Hindlimb muscle (tissue), 1 donor: Measurements from ENCODE around the gene LECT2. TPM values are rescaled to one million over a fixed set of nuclear protein-coding genes. Genes with fewer than 3 reads are reported as not detected.

Source experiments
- DNase-seq: peaks from one replicate; pipeline ENCODE4 v3.0.0-alpha.2; 2013
- polyA plus RNA-seq: library from polyadenylated mRNA; unstranded; fragments of 120-200 nt; gene quantifications from one replicate; pipeline ENCODE4 v1.2.1, GENCODE V29; 2013; ENCODE audit not compliant: insufficient read length

LECT2 gene
- polyA plus RNA-seq, 1 donor = not detected

DNA sequence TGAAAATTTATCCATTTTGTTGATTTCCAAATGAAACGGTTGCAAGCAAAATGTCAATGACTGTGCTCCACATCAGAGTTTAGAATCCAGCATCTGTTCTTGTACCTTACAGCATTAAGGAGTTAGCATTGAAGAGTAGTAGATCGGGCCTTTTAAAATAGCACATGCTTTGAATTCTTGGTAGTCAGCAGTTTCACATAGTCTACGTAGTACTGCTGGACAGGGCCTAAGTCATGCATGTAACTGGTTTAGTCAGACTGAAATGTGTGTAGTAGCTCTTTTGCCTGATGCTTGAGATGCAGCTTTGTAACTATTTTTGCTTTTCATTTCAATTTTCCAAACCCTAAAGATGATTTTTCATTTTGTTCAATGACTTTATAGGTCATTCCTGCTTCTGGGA lies 19.8 kb downstream of the LECT2 start:
- DNase-seq = no peak

- no peak for DNase-seq
Measured at GRCh38 chr5:135930949-135931295, 23.9 kb downstream of the LECT2 start.

DNA sequence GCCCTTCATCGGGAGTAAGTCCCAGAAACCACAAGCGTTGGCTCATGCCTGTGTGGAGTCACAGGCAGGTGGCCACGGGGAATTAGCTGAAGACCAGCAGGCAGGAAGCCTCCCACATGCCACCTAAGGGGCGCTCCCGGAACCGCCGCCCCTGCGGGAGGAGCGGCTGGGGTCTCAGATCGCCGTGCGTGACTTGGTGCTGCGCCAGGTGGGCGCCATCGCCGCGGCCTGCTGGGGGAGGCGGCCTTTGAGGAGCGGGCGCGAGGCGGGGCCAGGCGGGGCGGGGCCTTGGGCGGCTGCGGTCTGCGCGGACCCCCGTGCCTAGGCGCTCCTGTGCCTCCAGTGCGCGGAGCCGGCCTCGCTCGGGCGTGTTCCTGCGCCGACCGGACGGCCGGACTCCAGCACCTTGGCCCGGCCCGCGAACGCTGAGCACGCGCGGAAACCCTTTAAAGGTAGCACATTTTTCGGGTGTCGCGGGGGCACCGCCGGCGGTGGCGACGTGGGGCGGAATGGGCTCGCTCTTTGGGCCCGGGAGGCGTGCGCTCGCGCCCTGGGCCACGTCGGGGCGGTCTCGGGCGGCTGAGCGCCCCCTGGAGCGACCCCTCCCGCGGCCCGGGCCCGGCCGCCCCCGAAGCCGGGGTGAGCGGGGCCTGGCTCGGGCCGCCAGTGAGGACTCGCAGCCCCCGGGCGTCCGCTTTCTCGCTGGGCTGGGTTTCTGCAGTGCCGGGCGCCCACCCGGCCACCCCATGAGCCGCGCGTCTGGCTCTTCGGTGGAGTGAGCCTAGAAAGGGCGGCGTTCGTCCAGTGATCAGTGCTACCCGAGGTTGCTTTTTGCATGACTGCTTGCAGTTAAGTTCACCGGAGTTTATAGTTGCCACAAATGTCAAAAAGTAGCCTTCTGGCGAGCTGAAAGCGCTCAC lies 24.5 kb downstream of the LECT2 start:
- no peak for DNase-seq

GRCh38 chr5:135921388-135921787 lies 33.4 kb downstream of the LECT2 start:
- no peak for DNase-seq

DNA sequence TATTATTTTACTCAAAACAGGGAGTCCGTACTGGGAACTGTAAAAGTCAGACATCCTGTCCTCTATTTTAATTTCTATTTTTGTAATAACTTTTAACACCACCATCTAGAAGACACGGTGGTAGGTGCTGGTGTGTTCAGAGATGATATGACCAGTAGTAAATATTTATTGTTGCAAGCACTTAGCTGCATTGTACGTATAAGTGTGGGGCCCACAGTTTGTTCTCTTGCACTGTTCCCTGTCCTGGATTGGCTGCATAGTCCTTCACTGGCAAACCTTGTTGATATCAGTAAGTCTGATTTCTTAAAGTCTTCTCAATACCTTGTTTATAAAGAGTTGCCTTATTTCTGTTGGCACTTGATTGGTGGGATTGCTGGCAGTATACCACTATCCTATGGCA lies 34.6 kb downstream of the LECT2 start:
- no peak for DNase-seq

DNA sequence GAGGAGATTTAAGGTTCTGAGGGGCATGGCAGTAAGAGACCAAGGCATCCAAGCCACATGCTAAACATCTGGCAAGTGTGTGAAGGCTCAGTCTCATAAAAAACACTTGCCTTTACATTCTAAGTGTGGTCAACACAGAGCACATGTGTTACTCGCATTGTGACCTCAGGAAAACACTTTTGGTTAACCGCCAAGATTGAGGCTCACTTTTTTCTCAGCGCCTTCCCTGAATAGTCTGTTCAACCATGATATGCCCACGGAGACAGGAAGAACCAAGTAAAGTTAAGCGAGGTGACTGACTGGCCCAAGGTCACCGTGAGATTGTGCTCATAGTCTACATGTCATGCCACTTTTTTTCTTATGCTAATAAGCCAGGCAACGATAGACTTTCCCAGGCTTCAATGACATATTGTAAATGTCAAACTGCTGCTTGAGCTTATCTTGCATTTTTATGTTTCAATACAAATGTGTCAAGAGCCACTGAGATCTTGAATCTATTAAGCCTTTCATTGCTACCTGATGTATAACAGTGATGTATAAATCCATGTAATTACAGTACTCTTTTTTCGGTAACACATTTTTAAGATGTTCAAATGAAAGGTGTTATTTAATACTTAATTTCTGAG lies 38.0 kb downstream of the LECT2 start:
- DNase-seq = no peak

DNA sequence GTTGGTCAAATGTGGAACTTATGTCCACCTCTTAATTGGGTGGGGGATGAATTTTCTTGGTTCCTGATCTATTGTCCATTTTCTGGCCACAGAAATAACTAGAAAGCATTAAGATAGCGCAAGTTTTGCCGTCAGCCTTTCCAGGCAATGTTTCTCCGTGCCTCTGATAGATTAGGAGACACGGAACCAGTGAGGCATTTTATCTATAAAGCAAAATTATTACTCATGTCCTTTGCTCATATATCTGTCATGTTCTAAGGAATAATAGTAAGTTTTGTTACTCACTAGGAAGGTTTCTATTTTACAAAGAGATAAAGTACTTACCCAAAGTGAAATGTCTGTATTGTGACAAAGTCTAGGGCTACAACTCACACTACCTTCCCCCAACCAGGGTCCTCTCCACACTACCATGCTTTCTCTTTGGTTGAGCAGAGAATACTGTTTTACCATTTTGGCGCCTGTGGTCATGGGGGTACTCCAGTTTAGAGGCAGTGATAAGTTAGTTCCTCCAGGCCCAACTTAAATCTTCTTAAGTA lies 39.2 kb downstream of the LECT2 start:
- DNase-seq = no peak

GRCh38 chr5:135913713-135914626 lies 40.8 kb downstream of the LECT2 start:
- DNase-seq = no peak

GRCh38 chr5:135905144-135905543 lies 49.6 kb downstream of the LECT2 start:
- no peak for DNase-seq

DNA sequence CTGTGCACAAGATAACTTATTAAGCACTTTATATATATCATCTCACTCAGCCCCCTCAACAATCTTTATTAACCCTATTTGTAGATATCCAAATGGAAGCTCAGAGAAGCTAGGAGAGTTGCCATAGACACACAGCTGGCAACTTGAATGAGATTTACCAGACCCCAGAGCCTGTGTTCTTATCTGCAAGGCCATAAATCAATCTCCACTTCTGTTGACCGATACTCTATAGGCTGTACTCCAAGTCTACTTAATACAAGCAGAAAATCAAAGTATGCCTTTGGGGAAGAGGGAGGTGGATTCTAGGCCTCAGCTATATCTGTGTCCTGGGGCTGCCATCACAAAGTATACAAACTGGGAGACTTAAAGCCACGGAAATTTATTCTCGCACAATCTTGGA lies 53.1 kb downstream of the LECT2 start:
- DNase-seq = no peak

DNA sequence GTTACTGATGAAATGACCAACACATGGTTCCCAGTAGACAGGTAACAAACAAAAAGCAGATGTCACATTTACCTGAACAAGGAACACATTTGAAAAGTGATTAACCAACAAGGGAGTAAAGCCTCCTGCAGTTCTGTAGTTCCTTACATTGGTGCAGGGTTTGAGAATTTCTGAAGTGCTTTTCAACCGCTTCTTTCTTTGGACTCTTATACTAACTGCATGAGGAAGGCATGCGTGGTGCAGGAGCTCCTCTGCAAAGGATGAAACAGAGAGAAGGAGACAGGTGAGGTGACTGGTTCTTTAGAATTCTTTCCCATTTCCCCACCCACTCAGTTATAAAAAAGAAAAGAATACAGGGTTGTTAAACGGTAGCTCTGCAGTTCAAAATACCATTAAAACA lies 54.5 kb downstream of the LECT2 start:
- no peak for DNase-seq

DNA sequence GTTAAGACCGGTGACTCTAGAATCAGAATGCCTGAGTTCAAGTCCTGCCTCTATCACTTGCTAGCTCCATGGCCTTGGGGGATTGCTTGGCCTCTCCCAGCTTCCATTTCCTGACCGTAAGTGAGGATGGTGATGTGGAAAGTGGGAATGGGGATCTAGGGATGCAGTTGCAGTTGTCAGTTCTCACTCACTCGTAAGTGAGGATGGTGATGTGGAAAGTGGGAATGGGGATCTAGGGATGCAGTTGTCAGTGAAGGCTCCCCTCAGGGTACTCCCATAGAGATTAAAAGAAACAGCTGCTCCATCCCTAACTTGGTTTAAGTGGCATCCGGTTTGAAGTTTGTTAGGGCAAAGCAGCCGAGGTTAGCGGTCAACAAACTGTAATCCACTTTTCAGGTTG lies 56.1 kb downstream of the LECT2 start:
- DNase-seq = no peak

Other genes starting within 250 kb of the LECT2 start
- 0.43 TPM for gene SLC25A48, start 120.3 kb downstream of the LECT2 start, polyA plus RNA-seq
- not detected for gene IL9, start 59.1 kb downstream of the LECT2 start, polyA plus RNA-seq
- 148 TPM for gene TGFBI, start 74.0 kb upstream of the LECT2 start, polyA plus RNA-seq
- gene SMAD5, start 177.9 kb upstream of the LECT2 start, polyA plus RNA-seq = 34.3 TPM
- gene SMIM32, start 238.2 kb upstream of the LECT2 start, polyA plus RNA-seq = not detected